Vein endothelial cell (primary cell): Measurements from ENCODE around the gene NSMCE1. TPM values are rescaled to one million over a fixed set of nuclear protein-coding genes. Genes with fewer than 3 reads are reported as not detected.

Experiments used
- total RNA-seq: library from RNA; depleted of rRNA; stranded (reverse); fragments of >200 nt; gene quantifications from 2 replicates; pipeline ENCODE4 v1.2.3, GENCODE V29; 2012

The NSMCE1 gene, protein sequence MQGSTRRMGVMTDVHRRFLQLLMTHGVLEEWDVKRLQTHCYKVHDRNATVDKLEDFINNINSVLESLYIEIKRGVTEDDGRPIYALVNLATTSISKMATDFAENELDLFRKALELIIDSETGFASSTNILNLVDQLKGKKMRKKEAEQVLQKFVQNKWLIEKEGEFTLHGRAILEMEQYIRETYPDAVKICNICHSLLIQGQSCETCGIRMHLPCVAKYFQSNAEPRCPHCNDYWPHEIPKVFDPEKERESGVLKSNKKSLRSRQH
- total RNA-seq: 40.4 and 47.7 TPM in 2 replicates

GRCh38 chr16:27268376-27269299, at the start of gene NSMCE1:
Gene NSMCE1, minus strand, starts transcription at chr16:27268772. Its CDS starts 11,202 bp downstream, at chr16:27257570.

DNA sequence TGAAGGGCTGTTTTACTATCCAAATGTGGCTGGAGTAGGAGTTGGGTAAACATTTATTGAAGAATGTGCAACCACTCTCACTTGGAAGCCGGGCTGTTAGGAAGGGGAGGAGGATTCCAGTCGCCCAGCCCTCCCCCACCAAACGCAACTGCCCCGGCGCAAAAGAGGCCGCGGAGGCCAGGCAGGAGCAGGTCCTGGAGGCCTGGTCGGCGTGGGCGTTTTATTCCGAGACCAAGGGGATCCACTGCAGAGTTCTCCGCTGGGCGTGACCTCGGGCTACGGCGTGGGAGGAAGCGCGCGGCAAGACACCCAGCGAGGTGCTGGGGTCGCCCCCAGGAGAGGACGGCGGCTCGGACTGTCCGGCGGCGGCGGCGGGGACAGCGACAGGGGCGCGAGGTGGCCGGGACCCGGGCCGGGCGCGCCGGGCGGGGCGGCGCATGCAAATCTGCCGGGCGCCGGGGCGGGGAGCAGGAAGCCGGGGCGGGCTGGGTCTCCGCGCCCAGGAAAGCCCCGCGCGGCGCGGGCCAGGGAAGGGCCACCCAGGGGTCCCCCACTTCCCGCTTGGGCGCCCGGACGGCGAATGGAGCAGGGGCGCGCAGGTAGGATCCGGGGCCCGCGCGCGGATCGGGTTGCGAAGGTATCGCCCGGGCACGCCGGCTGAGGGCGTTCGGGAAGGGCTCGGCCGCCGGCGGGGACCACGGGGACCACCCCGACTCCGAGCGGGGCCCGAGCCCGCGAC, 45.0 kb upstream of the NSMCE1 start, which contains the start of gene IL4R:
IL4R (plus strand) TSS at position 553 of the 739 bp plus-strand sequence. CDS start 26,230 bp downstream, outside the sequence.

DNA sequence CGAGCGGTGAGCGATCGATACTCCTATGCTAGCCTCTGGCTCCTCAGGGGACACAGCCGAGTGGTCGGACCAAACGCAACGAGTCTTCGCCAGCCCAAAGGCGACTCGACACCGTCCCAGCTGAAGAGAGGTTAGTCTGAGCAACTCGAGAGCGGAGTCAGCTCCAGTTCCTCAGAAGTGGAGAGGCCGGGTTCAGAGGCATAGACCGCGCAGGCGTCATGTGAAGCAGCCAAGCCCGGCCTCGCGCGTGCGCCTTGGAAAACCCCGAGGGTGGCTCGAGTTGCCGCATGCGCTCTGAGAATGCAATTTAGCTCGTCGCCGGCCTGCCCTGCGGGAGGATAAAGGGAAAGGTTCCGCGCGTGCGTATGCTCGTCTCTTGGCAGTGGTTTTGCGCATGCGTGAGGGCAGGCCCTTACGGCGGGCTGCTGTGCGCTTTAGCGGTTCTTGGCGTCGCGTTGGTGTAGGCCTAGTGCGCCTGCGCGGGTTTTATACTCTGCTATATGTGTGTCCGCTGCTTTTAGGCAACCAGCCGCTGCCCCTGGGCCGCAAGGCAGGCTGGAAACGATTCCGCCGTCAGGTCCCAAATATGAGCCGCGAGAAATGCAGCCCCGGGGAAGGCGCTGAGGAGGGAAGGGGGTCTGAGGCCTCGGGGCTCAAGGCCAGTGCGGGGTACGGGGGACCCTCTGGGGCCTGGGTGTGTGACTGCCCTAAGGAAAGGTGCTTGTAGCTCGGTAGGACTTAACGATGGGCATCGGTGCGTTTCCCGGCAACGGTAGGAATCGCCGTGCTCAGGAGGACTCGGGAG, 64.9 kb downstream of the NSMCE1 start, which contains the start of gene KDM8:
KDM8 (plus strand) TSS at position 20 of the 805 bp plus-strand sequence. CDS start 6,598 bp downstream, outside the sequence.

Other genes starting within 250 kb of the NSMCE1 start
- gene C16orf82, start 201.8 kb downstream of the NSMCE1 start, total RNA-seq: not detected in 2 replicates
- gene KDM8, start 65.2 kb downstream of the NSMCE1 start, total RNA-seq: 4.6 and 5.2 TPM in 2 replicates
- gene IL4R, start 45.2 kb upstream of the NSMCE1 start, total RNA-seq: 40.6 and 47.0 TPM in 2 replicates
- 0.29 and 0.33 TPM in 2 replicates for gene IL21R, start 133.4 kb upstream of the NSMCE1 start, total RNA-seq